HG03457 (cell line): Measurements from ENCODE around the gene CTNNBL1.

Source experiments
- ATAC-seq: cut with Tn5 transposase; IDR thresholded peaks from one replicate; pipeline ENCODE4 v1.9.1; 2021; ENCODE audit warnings: moderate number of reproducible peaks; ENCODE audit not compliant: unreplicated experiment

Gene CTNNBL1

GRCh38 chr20:37775200-37775599 is 81.4 kb downstream of the CTNNBL1 start:
- ATAC-seq, result no peak

- ATAC-seq, result no peak
Measured at GRCh38 chr20:37776049-37776448, 82.2 kb downstream of the CTNNBL1 start.

- no peak for ATAC-seq
Measured at GRCh38 chr20:37776526-37776925, 82.7 kb downstream of the CTNNBL1 start.

DNA sequence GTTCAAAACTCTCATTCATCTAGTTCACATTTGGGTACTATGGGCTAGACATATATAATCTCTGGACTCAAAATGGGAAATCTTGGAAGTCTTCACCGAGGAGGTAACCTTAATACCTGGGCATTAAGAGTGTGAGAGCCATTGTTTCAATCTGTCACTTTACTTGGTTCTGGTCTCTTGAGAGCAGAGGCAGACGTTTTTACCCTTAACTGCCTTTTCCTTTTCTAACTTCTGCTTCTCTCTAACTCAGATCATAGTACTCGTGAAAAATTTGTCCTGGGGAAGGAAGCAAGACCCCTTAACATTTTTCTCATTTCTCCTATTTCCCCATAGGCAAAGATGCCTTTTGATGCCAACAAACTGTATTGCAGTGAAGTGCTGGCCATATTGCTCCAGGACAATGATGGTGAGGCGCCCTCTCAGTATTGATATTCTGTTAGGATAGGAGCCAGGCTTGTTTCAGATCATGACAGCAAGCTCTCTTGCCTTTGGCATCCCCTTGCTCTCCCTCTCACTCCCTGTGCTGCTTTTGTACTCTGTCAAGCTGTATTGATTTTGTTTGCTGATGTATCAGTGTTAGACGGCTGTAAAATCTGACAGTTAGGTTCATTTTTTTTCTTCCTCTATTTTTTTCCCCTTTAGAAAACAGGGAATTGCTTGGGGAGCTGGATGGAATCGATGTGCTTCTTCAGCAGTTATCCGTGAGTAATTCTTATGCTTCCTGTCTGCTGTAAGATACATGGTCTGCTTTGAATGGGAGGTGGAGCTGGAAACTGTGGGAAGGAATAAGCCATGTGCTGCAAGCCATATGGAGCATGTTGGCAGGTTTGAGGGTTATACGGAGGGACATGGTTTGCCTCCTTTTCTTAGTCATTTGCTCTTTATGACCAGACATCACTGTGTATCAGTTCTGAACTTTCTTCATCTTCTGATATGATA is 83.5 kb downstream of the CTNNBL1 start:
- no peak for ATAC-seq

GRCh38 chr20:37777988-37778659 is 84.3 kb downstream of the CTNNBL1 start:
- no peak for ATAC-seq

DNA sequence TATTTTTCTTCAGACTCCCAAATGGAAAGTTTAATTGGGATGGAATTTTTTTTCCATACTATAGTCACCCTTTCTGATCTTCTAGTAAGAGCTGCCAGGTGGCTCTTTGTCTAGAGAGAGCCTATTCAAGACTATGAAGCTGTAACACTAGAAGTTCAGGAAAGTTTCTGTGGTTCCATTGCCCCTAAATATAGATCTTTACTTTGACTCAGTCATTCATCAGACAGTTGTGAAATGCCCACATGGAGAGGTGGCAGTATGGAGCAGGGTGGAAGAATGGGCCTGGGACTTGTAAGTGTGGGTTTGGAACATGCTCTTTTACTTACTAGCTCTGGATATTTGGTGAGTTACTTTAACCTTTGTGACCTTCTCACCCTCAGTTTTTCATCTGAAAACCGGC is 87.8 kb downstream of the CTNNBL1 start:
- ATAC-seq, result no peak

DNA sequence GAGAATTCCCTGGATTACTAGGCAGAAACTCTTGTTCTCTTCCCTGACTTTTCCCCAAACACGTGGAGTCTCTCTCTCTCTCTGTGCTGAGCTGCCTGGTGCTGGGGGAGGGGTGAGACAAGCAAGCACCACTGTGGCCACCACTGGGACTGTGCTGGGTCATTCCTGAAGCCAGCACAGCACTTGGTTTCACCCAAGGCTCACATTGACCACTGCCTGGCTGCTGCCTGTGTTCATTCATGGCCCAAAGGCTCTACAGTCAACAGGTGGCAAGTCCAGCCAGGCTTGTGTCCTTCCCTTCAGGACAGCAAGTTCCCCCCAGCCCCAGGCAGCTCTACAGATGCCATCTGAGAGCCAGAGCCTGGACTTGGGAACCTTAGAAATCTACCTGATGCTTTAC is 92.2 kb downstream of the CTNNBL1 start:
- ATAC-seq, result no peak

- ATAC-seq, result no peak
Measured at GRCh38 chr20:37789408-37789807, 95.6 kb downstream of the CTNNBL1 start.

DNA sequence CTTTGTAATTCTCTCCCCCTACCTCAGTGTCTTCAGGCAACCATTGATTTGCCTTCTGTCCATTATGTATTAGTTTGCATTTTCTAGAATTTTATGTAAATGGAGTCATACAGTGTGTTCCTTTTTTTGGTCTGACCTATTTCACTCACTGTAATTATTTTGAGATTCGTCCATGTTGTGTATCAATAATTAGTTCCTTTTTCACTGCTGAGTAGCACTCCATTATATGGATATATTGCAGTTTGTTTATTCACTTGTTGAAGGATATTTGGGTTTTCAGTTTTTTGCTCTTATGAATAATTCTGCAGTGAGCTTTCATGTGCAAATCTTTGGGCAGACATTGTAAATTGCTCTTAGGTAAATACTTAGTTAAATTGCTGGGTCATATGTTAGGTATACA is 97.1 kb downstream of the CTNNBL1 start:
- ATAC-seq, result no peak

GRCh38 chr20:37796121-37796520 is 102.3 kb downstream of the CTNNBL1 start:
- ATAC-seq, result no peak

- no peak for ATAC-seq
Measured at GRCh38 chr20:37796733-37797132, 102.9 kb downstream of the CTNNBL1 start.

DNA sequence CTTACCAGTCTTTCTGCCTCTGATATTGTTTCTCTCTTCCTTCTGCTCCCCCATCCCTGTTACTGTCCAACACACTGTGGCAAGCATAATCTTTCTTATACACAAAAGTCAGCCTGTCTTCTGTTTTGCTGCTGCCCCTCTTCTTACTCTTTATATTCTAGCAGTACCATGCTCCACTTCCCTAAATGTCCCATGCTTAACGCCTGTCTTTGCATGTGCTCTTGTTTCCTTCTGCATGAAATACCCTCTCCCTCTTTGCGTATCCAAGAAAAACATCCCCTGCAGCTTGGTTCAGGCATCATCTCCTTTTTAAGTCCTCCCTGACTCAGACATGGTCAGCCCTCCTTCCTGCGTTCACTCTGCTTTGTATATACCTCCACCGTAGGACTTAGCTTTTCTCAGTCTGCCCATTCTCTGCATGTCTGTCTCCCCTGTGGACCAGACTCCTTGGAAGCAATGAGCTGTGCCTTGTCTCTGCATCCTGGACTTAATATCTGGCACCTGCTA is 103.9 kb downstream of the CTNNBL1 start:
- no peak for ATAC-seq

- ATAC-seq, result no peak
Measured at GRCh38 chr20:37798312-37798711, 104.5 kb downstream of the CTNNBL1 start.

GRCh38 chr20:37800618-37801017 is 106.8 kb downstream of the CTNNBL1 start:
- ATAC-seq, result no peak

DNA sequence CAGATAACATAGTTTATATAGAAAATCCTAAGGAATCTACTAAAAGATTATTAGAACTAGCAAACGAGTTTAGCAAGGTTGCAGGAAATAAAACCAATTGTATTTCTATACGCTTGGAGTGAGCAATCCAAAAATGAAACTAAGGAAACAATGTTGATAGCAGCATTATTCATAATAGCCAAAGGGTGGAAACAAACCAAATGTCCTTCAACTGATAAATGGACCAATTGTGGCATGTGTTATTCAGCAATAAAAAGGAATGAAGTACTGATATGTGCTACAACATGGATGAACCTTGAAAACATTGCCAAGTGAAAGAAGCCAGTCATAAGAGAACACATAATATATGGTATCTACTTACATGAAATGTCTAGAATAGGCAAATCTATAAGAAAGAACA is 108.1 kb downstream of the CTNNBL1 start:
- no peak for ATAC-seq

- ATAC-seq, result no peak
Measured at GRCh38 chr20:37803438-37804307, 109.8 kb downstream of the CTNNBL1 start.

DNA sequence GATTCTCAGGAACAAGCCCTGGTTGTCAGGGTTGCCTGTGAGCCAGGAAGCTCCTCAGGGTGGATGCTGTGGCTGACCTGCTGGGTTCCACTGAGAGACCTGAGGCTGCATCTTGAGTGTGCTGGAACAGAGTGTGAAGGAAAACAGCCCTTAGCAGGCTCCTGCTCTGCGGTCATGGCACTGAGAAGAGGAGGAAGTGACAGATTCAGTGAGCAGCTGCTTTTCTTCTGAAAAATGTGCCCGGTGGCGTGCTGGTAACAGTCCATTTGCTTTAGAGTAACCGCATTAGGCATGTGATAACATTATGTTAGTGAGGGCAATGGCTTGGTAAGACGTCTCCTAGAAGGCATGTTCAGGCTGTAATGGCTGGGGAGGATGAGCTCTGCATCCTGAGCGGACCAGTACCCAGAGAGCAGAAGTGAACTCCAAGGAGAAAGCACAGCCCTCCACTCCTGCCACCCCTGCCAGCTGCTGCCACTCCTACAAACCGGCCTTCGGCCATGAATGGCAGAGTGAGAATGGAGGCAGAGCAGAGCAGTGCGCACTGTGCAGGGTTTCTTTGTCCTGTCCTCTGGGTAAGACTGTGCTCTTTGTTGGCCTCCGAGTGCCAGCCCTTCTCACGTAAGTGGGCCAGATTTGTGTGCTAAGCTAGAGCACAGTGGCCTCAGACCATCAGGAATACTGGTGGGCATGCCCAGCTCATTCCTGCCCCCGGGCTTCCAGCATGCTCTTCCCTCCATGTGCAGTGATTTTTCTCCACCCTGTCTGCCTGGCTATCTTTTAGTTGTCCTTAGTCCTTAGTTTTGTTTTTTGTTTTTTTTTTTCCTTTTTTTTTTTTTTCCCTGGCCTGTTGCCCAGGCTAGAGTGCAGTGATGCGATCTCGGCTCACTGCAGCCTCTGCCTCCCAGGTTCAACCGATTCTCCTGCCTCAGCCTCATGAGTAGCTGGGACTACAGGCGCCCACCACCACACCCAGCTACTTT is 111.0 kb downstream of the CTNNBL1 start:
- ATAC-seq, result peak; percentile 53

DNA sequence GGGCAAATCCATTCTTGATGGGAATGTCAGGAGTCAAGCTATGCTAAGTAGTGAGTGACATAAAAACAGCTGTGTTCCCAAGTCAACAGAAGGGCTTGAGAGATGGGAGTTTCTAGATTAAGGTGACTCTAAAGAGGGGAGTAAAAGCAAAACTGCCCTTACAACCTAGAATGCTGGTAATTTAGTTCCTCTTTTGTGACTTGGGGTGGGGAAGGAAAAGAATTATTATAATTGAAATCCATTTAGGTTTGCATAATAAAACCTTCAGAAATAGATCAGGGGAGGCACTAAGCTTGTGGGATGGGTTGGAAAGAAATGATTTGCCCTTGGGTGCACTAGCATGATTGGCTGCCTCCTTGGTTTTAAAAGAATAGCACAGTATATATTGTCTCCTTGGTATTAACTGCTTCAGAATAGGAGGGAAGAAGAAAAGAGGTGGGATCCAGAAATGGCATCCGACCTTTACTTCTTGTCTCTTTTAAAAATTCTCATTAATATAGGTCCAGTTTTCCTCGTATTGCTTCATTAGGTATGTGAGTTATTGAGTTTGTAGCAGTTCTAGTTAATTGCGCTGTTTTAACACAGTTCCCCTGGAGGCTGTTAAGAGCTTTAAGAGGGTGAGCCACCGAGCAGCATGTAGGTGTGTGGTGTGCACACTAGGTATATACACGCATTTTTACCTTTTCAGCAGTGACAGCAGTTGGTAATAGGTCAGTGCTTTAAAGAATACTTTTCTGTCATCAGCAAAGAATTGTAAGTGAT is 113.8 kb downstream of the CTNNBL1 start:
- no peak for ATAC-seq
